Measurements from ENCODE around the gene CLCN1.

The CLCN1 gene

GRCh38 chr7:143305423-143306070 is 10.4 kb upstream of the CLCN1 start:
- peak; percentile 66 for TF ChIP-seq CTCF (IDR thresholded peaks at IDR 0.05; ENCODE audit: borderline replicate concordance, insufficient read depth, low read depth, low read length)
- no peak overlapping the region for H3K4me3 ChIP-seq (ENCODE audit: low read depth, low read length)

- no peak for TF ChIP-seq CTCF (IDR thresholded peaks at IDR 0.05; ENCODE audit: borderline replicate concordance, insufficient read depth, low read depth, low read length)
Measured at GRCh38 chr7:143308632-143309031, 7.3 kb upstream of the CLCN1 start.

GRCh38 chr7:143314127-143314526 is 1.8 kb upstream of the CLCN1 start:
- TF ChIP-seq CTCF (IDR thresholded peaks at IDR 0.05; ENCODE audit: borderline replicate concordance, insufficient read depth, low read depth, low read length): no peak
- no peak overlapping the region for H3K4me3 ChIP-seq (ENCODE audit: low read depth, low read length)

More at GRCh38 chr7:143308632-143309031, 7.3 kb upstream of the CLCN1 start:
- H3K4me3 ChIP-seq (ENCODE audit: low read depth, low read length): no peak overlapping the region

GRCh38 chr7:143316492-143316891 is 581 bp downstream of the CLCN1 start:
- no peak overlapping the region for H3K4me3 ChIP-seq (ENCODE audit: low read depth, low read length)
- TF ChIP-seq CTCF (IDR thresholded peaks at IDR 0.05; ENCODE audit: borderline replicate concordance, insufficient read depth, low read depth, low read length): no peak

GRCh38 chr7:143318661-143319060 is 2.8 kb downstream of the CLCN1 start:
- no peak overlapping the region for H3K4me3 ChIP-seq (ENCODE audit: low read depth, low read length)
- no peak for TF ChIP-seq CTCF (IDR thresholded peaks at IDR 0.05; ENCODE audit: borderline replicate concordance, insufficient read depth, low read depth, low read length)

- no peak overlapping the region for H3K4me3 ChIP-seq (ENCODE audit: low read depth, low read length)
- no peak for TF ChIP-seq CTCF (IDR thresholded peaks at IDR 0.05; ENCODE audit: borderline replicate concordance, insufficient read depth, low read depth, low read length)
Measured at GRCh38 chr7:143320620-143321019, 4.7 kb downstream of the CLCN1 start.

GRCh38 chr7:143321242-143321641 is 5.3 kb downstream of the CLCN1 start:
- H3K4me3 ChIP-seq (ENCODE audit: low read depth, low read length): no peak overlapping the region
- no peak for TF ChIP-seq CTCF (IDR thresholded peaks at IDR 0.05; ENCODE audit: borderline replicate concordance, insufficient read depth, low read depth, low read length)

Data from GM12875 (cell line).